ENCODE results near the gene CDKN2AIPNL. TPM values are rescaled to one million over a fixed set of nuclear protein-coding genes. Genes with fewer than 3 reads are reported as not detected.

Gene CDKN2AIPNL
- total and polyA plus RNA-seq, 2 of the 8 experiments (the other 6 are each of a cell fraction or from before 2014, with no cell fraction given): 40.0 to 56.3 TPM

DNA sequence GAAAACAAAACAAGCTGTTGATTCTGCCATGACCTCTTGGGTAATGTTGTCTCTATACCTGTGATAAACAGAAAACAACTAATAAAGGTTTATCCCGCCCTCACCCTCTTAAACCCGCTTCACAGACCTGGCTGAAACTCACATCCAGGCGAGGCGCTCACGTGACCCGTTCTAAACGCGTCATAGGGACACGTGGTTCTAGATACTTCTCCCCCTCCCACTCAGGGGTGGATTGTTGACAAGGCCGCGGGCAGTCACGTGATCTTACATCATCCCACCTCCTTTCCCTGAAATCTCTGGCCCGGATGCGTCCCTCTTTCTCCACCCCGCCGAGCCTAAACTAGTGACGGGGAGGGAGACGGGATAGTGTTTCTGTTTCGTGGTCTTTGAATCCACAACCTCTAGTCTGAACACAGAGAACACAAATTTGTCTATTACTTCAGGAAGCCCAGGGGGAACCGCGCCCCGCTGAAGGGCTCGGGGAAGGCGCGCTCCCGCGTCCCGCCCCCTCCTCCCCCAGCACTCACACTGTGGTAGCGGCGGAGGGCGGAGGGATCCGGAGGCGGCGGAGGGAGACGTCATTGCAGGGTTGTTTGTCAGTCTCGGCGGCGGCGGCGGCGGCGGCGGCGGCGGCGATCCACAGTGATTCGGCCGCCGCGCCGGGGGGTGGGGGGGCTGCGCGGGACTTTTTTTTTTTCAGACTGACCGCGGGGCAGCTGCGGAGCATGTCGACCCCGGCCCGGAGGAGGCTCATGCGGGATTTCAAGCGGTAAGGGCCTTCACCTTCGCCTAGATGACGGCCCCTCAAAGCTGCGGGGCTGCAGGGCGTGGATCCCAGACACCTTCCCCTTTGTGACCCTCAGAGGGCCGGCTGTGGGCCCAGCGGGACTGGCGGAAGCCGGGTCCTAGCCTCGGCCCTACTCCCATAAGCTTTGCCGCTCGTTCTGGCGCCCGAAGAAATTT is 40.5 kb downstream of the CDKN2AIPNL start, which contains the start of gene UBE2B:
Gene UBE2B, plus strand, starts transcription at position 699 of the 963 bp plus-strand sequence. Its CDS starts 27 bp downstream, at position 726.
- no peaks in the 10 kb centered on the region; the same call in 1 of the 2 replicates for H3K79me1 ChIP-seq (ENCODE audit: low read depth, low read length)
- H3K4me2 ChIP-seq (ENCODE audit: insufficient read depth in 1 of 2, low read depth in 2 of 2, low read length in 2 of 2): peak within 1 kb of the TSS; percentile 70 to 76
- H2AFZ ChIP-seq (ENCODE audit: low read length): peak within 1 kb of the TSS; percentile 95
- H4K91ac ChIP-seq (replicated peaks; ENCODE audit: insufficient read length, low read length): peak within 1 kb of the TSS; percentile 81
- no peaks in the 10 kb centered on the region for H3K9me3 ChIP-seq (ENCODE audit: insufficient read depth in 2 of 2, low read depth in 1 of 2, low read length in 1 of 2)
- no peak within 1 kb of the TSS for H2BK120ac ChIP-seq (replicated peaks; ENCODE audit: low read depth, low read length)
- no peak within 1 kb of the TSS for H2BK20ac ChIP-seq (ENCODE audit: low read length)
- H3K27me3 ChIP-seq (replicated peaks in 1 of 4; ENCODE audit: control insufficient read depth in 3 of 4, extremely low read depth in 1 of 4, insufficient read depth in 3 of 4, low read length in 3 of 4): no peaks in the 10 kb centered on the region
- no peaks in the 10 kb centered on the region; a peak in 3 of 7 replicates for H3K4me1 ChIP-seq (replicated peaks in 1 of 4; ENCODE audit: control insufficient read depth in 3 of 4, insufficient read depth in 4 of 4, low read length in 3 of 4)
- H2AK5ac ChIP-seq (ENCODE audit: low read depth, low read length): no peak within 1 kb of the TSS
- CTCF ChIA-PET (ENCODE audit: partially characterized antibody): interaction anchor here (0.7 to 1.7 kb wide), 14 partner anchors 10 to 187 kb away, joined by 3 to 9 read pairs (median 4); no protein-coding TSS in a partner anchor
- peak within 1 kb of the TSS; percentile 98 for H4K8ac ChIP-seq (ENCODE audit: extremely low read depth, insufficient read depth, low read length)
- H3K23me2 ChIP-seq (ENCODE audit: low read depth, low read length): peaks cover 3% of the 10 kb centered on the region; the same call in 1 of the 2 replicates
- H2BK15ac ChIP-seq (ENCODE audit: low read length): peak within 1 kb of the TSS; percentile 81; the same call in 1 of the 2 replicates
- peak within 1 kb of the TSS; percentile 83 to 97 (median 91) for H3K4me3 ChIP-seq (ENCODE audit: extremely low read depth in 1 of 4, insufficient read depth in 2 of 4, low read depth in 3 of 4, low read length in 4 of 4)
- no peak within 1 kb of the TSS for H3K14ac ChIP-seq (ENCODE audit: insufficient read length)
- FAIRE-seq (peak; percentile 95), DNase-seq (ENCODE audit: low read depth in 1 of 2, low spot score in 2 of 2) (peak; percentile 92 to 97)
- H4K20me1 ChIP-seq (replicated peaks in 1 of 2; ENCODE audit: control insufficient read depth in 1 of 2, insufficient read depth in 2 of 2, low read length in 2 of 2): peaks cover 6 to 7% of the 10 kb centered on the region in 2 experiments
- H3K79me2 ChIP-seq (ENCODE audit: control insufficient read depth in 1 of 2, insufficient read depth in 2 of 2, low read length in 2 of 2): peaks cover 12 to 48% of the 10 kb centered on the region in 2 experiments
- POLR2A ChIA-PET (ENCODE audit: partially characterized antibody): interaction anchor here (0.6 to 2.4 kb wide), 41 partner anchors 8 to 373 kb away, joined by 3 to 26 read pairs (median 3); partner anchors contain the start of genes CDKN2AIPNL, JADE2, PPP2CA and SAR1B
- H2BK5ac ChIP-seq (ENCODE audit: low read depth, low read length): peak within 1 kb of the TSS; percentile 98
- peak within 1 kb of the TSS; percentile 87 for H3K4ac ChIP-seq (replicated peaks; ENCODE audit: insufficient read length, low read depth, low read length)
- H4K5ac ChIP-seq (ENCODE audit: insufficient read length, low read depth, low read length): peak within 1 kb of the TSS; percentile 95
- peak within 1 kb of the TSS; percentile 78 for H3K56ac ChIP-seq (replicated peaks; ENCODE audit: insufficient read length, low read depth, low read length)
- peak within 1 kb of the TSS; percentile 98 to 99 (median 98) for H3K9ac ChIP-seq (replicated peaks in 1 of 4; ENCODE audit: extremely low read depth in 1 of 4, low read depth in 3 of 4, low read length in 3 of 4)
- WGBS, 2 experiments (ENCODE audit: extremely low coverage in 1 of 2, insufficient coverage in 1 of 2, insufficient read length in 1 of 2, insufficient replicate concordance in 2 of 2, low coverage in 1 of 2, low lambda C conversion rate in 2 of 2, missing lambda C conversion rate in 1 of 2): 1% methylated on average over 37 of the region's 74 CpGs; no CpG with 5 or more reads in 1 of the 2 experiments
- H3K27ac ChIP-seq (ENCODE audit: low read depth, low read length): peak within 1 kb of the TSS; percentile 98
- peaks cover 0 to 16% (median 0%) of the 10 kb centered on the region in 4 experiments; a peak in 1 of 8 replicates for H3K36me3 ChIP-seq (ENCODE audit: control insufficient read depth in 2 of 4, insufficient read depth in 4 of 4, low read length in 3 of 4)
- H3K18ac ChIP-seq (ENCODE audit: extremely low read depth, low read length): peak within 1 kb of the TSS; percentile 99
- peak within 1 kb of the TSS; percentile 83; the same call in 1 of the 2 replicates for H2BK12ac ChIP-seq (ENCODE audit: low read depth, low read length)
- H3K23ac ChIP-seq (ENCODE audit: insufficient read length): no peak within 1 kb of the TSS
- TF ChIP-seq RXRA (IDR thresholded peaks at IDR 0.05; ENCODE audit: insufficient read depth, low read depth, low read length) (0 out of 2 replicates have a peak, but pooled peaks have one; percentile 6), RFX5 (IDR thresholded peaks at IDR 0.05; ENCODE audit: borderline replicate concordance, low read depth, low read length) (no peak), TAF1 (IDR thresholded peaks at IDR 0.05; ENCODE audit: low read depth, low read length) (peak; percentile 94), KDM4A (IDR thresholded peaks at IDR 0.05; ENCODE audit: low read depth, low read length, severe bottlenecking) (no peak), SIX5 (IDR thresholded peaks at IDR 0.05; ENCODE audit: low read depth, low read length) (no peak; the same call in 1 of the 2 replicates), BACH1 (IDR thresholded peaks at IDR 0.05; ENCODE audit: low read length) (0 out of 2 replicates have a peak, but pooled peaks have one; percentile 14), POU5F1 (IDR thresholded peaks at IDR 0.05; ENCODE audit: low read depth, low read length) (no peak), MAFK (IDR thresholded peaks at IDR 0.05; ENCODE audit: low read depth, low read length) (no peak), GTF2F1 (IDR thresholded peaks at IDR 0.05; ENCODE audit: borderline replicate concordance, low read depth, low read length) (peak; percentile 90)
- TF ChIP-seq, protein P1, sequence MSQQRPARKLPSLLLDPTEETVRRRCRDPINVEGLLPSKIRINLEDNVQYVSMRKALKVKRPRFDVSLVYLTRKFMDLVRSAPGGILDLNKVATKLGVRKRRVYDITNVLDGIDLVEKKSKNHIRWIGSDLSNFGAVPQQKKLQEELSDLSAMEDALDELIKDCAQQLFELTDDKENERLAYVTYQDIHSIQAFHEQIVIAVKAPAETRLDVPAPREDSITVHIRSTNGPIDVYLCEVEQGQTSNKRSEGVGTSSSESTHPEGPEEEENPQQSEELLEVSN (IDR thresholded peaks at IDR 0.05): peak; percentile 86
